Transverse colon (tissue), 4 donors: ENCODE measurements around the gene MIF4GD. TPM values are rescaled to one million over a fixed set of nuclear protein-coding genes. Genes with fewer than 3 reads are reported as not detected.
"Not testable (repeated sequence)": the region's sequence is repeated elsewhere in the genome, so short reads cannot be mapped to it uniquely, and the experiment has no call there.

Source experiments
- DNase-seq: peaks from one replicate; pipeline ENCODE4 v3.0.0-alpha.2; 2019
- H3K27ac ChIP-seq, 4 donors: fragments of 200-600 bp; sonication (generic); 2 replicates each; pipeline ENCODE4 v1.5.1; 2016 to 2018; ENCODE audit warnings: inconsistent platforms in 4 of 4
- H3K27me3 ChIP-seq: fragments of 200-600 bp; sonication (generic); 2 replicates; pipeline ENCODE4 v1.5.1; 2017; ENCODE audit warnings: inconsistent platforms
- H3K36me3 ChIP-seq, 4 donors: fragments of 200-600 bp; sonication (generic); 2 replicates each; pipeline ENCODE4 v1.5.1; 2017 to 2019; ENCODE audit warnings: inconsistent platforms in 4 of 4
- H3K4me1 ChIP-seq, 4 donors: fragments of 200-600 bp; sonication (generic); 2 replicates each; pipeline ENCODE4 v1.5.1; 2017 to 2020; ENCODE audit warnings: inconsistent platforms in 4 of 4
- H3K4me3 ChIP-seq, 4 donors: fragments of 200-600 bp; sonication (generic); 1 replicate in 1 of 4; 2 replicates in 3 of 4; pipeline versions ENCODE4 v1.5.1 to v1.6.1; 2017 to 2019; ENCODE audit warnings: inconsistent platforms in 4 of 4
- H3K9me3 ChIP-seq, 2 donors: fragments of 200-600 bp; sonication (generic); 2 replicates each; pipeline ENCODE4 v1.5.1; 2017 to 2019; ENCODE audit warnings: inconsistent platforms in 2 of 2
- EP300 ChIP-seq: sonication (generic); formaldehyde crosslinking; IDR thresholded peaks from one replicate; pipeline ENCODE4 v1.6.1; 2017; ENCODE audit warnings: antibody characterized with exemption, low read depth
- POLR2A ChIP-seq: fragments of 450-650 bp; IDR thresholded peaks from one replicate; pipeline ENCODE4 v1.6.1; 2016; ENCODE audit warnings: antibody characterized with exemption, mild to moderate bottlenecking, moderate library complexity
- POLR2AphosphoS5 ChIP-seq, 3 donors: sonication (generic); formaldehyde crosslinking; IDR thresholded peaks; one replicate each; pipeline ENCODE4 v1.6.1; 2016; ENCODE audit warnings: antibody characterized with exemption in 3 of 3
- WGBS, 2 donors: methylation state at CpG; one replicate each; pipeline ENCODE4 v1.1.5; 2018; ENCODE audit warnings: low coverage in 1 of 2; 5-methylcytosine and 5-hydroxymethylcytosine counted together
- in situ Hi-C, 4 donors: fragments of 200-750 bp; cut with MboI; loops; one replicate each; pipeline versions ENCODE4 v1.15.0 to v1.15.1; 2017; ENCODE audit warnings: low sequenced_read_pairs in 3 of 4, low pct_ligation_motif_present in 1 of 4, low pct_unique_long_range_greater_than_20kb in 1 of 4
- intact Hi-C: fragments of 100-400 bp; cut with DNase I; formaldehyde crosslinking; loops from one replicate; pipeline ENCODE4 v1.15.1; 2023; ENCODE audit warnings: low total_unique reads
- total RNA-seq, 4 donors: library from RNA; depleted of rRNA; stranded (reverse); fragments of >200 nt; gene quantifications; one replicate each; pipeline ENCODE4 v1.1.0, GENCODE V29; 2016
- TF ChIP-seq, protein P1 (sequence below), 5 experiments: fragments of 200-600 bp in 3 of 5; fragments of 450-650 bp in 2 of 5; sonication (generic) in 3 of 5; IDR thresholded peaks; 1 replicate in 2 of 5; 2 replicates in 3 of 5; pipeline ENCODE4 v1.5.1; 2016 to 2017; ENCODE audit warnings: antibody characterized with exemption in 5 of 5, inconsistent platforms in 3 of 5, mild to moderate bottlenecking in 2 of 5, moderate library complexity in 1 of 5

The MIF4GD gene
- total RNA-seq, 4 donors from 2014 or later, result 9.0 to 44.0 (median 28.6) TPM

- Histone ChIP-seq H3K9me3 (no peaks in the 10 kb centered on the region), H3K4me1 (peaks cover 4 to 10% (median 9%) of the 10 kb centered on the region in 4 donors), H3K4me3 (no peak overlapping the region), H3K27ac (no peak overlapping the region), H3K27me3 (no peaks in the 10 kb centered on the region), H3K36me3 (peaks cover 0 to 10% (median 4%) of the 10 kb centered on the region in 4 donors)
- intact Hi-C loops, result no loop called here
- in situ Hi-C loops, result no loop called here
- no peak for DNase-seq
- WGBS, 2 donors, result 85% methylated on average over 6 of the region's 6 CpGs; no CpG with 5 or more reads in 1 of the 2 donors
- no peak for TF ChIP-seq POLR2AphosphoS5 (IDR thresholded peaks at IDR 0.05)
- TF ChIP-seq POLR2A, result no peak
- TF ChIP-seq, protein P1, sequence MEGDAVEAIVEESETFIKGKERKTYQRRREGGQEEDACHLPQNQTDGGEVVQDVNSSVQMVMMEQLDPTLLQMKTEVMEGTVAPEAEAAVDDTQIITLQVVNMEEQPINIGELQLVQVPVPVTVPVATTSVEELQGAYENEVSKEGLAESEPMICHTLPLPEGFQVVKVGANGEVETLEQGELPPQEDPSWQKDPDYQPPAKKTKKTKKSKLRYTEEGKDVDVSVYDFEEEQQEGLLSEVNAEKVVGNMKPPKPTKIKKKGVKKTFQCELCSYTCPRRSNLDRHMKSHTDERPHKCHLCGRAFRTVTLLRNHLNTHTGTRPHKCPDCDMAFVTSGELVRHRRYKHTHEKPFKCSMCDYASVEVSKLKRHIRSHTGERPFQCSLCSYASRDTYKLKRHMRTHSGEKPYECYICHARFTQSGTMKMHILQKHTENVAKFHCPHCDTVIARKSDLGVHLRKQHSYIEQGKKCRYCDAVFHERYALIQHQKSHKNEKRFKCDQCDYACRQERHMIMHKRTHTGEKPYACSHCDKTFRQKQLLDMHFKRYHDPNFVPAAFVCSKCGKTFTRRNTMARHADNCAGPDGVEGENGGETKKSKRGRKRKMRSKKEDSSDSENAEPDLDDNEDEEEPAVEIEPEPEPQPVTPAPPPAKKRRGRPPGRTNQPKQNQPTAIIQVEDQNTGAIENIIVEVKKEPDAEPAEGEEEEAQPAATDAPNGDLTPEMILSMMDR (IDR thresholded peaks at IDR 0.05), result no peak
- TF ChIP-seq EP300, result no peak
Measured at GRCh38 chr17:75285123-75285522, 14.1 kb upstream of the MIF4GD start.

- H3K4me3 ChIP-seq, intact Hi-C loops, DNase-seq, H3K27ac ChIP-seq, H3K9me3 ChIP-seq, H3K36me3 ChIP-seq, in situ Hi-C loops, H3K27me3 ChIP-seq, H3K4me1 ChIP-seq: not testable (repeated sequence)
- 91% methylated on average over 4 of the region's 4 CpGs; no CpG with 5 or more reads in 1 of the 2 donors for WGBS, 2 donors
Measured at GRCh38 chr17:75280189-75280588, 9.2 kb upstream of the MIF4GD start.

DNA sequence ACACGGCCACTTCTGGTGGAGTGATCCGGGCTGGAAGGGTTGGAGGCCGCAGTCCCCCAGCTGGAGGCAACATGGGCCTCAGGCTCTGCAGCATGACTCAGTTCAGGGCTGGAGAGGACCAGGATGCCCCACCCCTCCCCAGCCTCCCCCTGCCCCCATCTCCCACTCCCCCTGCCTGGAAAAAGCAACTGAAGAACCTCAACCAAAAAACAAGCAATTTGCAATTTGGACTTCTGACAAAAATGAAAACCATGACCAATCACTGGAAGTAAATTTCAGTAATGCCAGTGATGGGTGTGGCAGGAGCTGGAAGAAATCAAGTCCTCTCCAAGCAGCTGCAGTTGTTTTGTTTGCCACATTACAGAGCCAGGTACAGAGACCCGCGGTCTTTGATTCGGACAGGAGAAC, 6.6 kb upstream of the MIF4GD start:
- H3K9me3 ChIP-seq, result no peaks in the 10 kb centered on the region
- WGBS, 2 donors, result 82% methylated on average over 6 of the region's 6 CpGs; no CpG with 5 or more reads in 1 of the 2 donors
- in situ Hi-C loops (no loop called here), intact Hi-C loops (no loop called here)
- no peaks in the 10 kb centered on the region for H3K27me3 ChIP-seq
- no peak for DNase-seq
- peaks cover 0 to 10% (median 4%) of the 10 kb centered on the region in 4 donors for H3K36me3 ChIP-seq
- peaks cover 0 to 3% (median under 1%) of the 10 kb centered on the region in 4 donors for H3K4me1 ChIP-seq
- H3K27ac ChIP-seq, result no peak overlapping the region
- TF ChIP-seq, protein P1 (IDR thresholded peaks at IDR 0.05), result no peak
- TF ChIP-seq EP300 (no peak), POLR2A (no peak), POLR2AphosphoS5 (IDR thresholded peaks at IDR 0.05) (no peak)
- no peak overlapping the region for H3K4me3 ChIP-seq

GRCh38 chr17:75273977-75274708, 3.1 kb upstream of the MIF4GD start:
- DNase-seq, result no peak
- intact Hi-C loops (loop anchor here (5.0 kb wide), 1 partner anchor 133 kb away; the partner anchor contains the start of gene GRB2), in situ Hi-C loops (no loop called here)
- no peak for TF ChIP-seq POLR2AphosphoS5 (IDR thresholded peaks at IDR 0.05)
- no peak for TF ChIP-seq EP300
- TF ChIP-seq POLR2A, result no peak
- TF ChIP-seq, protein P1 (IDR thresholded peaks at IDR 0.05), result no peak
- H3K27ac ChIP-seq, result no peak overlapping the region
- 68 to 77% methylated on average over 3 to 7 of the region's 7 CpGs for WGBS, 2 donors
- H3K27me3 ChIP-seq, result no peaks in the 10 kb centered on the region
- no peaks in the 10 kb centered on the region for H3K9me3 ChIP-seq
- no peak overlapping the region for H3K4me3 ChIP-seq
- H3K36me3 ChIP-seq, result no peaks in the 10 kb centered on the region
- peaks cover 12 to 23% (median 16%) of the 10 kb centered on the region in 4 donors for H3K4me1 ChIP-seq
